HEK293 (cell line): ENCODE results near the gene ASTN2.

Experiments used
- CTCF ChIA-PET: fragments of 350-600 bp; formaldehyde crosslinking; extraction: SDS; loops from one replicate; lab custom pipeline; 2021; ENCODE audit warnings: antibody characterized with exemption; lab: Yijun Ruan, JAX
- POLR2A ChIA-PET: fragments of 300-600 bp; formaldehyde crosslinking; extraction: SDS; loops from one replicate; lab custom pipeline; 2020; ENCODE audit warnings: antibody characterized with exemption, inconsistent platforms; lab: Yijun Ruan, JAX
- H3K27ac ChIP-seq: fragments of 200-500 bp; sonication (Bioruptor generic); 2 replicates; pipeline ENCODE4 v1.5.1; 2014; ENCODE audit warnings: low read depth, low read length, control low read depth, inconsistent platforms; ENCODE audit errors: extremely low read depth
- H3K36me3 ChIP-seq, 2 experiments: fragments of 200-500 bp in 1 of 2; sonication (Bioruptor generic) in 1 of 2; 1 replicate in 1 of 2; 2 replicates in 1 of 2; pipeline ENCODE4 v1.5.1; 2014 to 2017; ENCODE audit warnings: inconsistent platforms in 2 of 2, low read length in 2 of 2; ENCODE audit not compliant: control insufficient read depth in 2 of 2, insufficient read depth in 1 of 2
- H3K4me1 ChIP-seq: fragments of 200-500 bp; sonication (Bioruptor generic); 2 replicates; pipeline ENCODE4 v1.5.1; 2014; ENCODE audit warnings: mild to moderate bottlenecking, low read length, inconsistent platforms; ENCODE audit not compliant: control insufficient read depth, insufficient read depth
- H3K4me3 ChIP-seq: 2 replicates; pipeline ENCODE4 v1.5.1; 2011; ENCODE audit warnings: low read depth, mild to moderate bottlenecking, control low read depth, low read length, moderate library complexity
- H3K9me3 ChIP-seq: fragments of 200-500 bp; sonication (Bioruptor generic); 2 replicates; pipeline ENCODE4 v1.5.1; 2014; ENCODE audit warnings: low read depth, low read length, inconsistent platforms; ENCODE audit not compliant: control insufficient read depth, insufficient read depth
- GFI1B ChIP-seq: fragments of 450-650 bp; formaldehyde crosslinking; IDR thresholded peaks from 2 replicates; pipeline ENCODE4 v1.5.1; 2016; ENCODE audit warnings: missing biosample characterization, missing genetic modification characterization
- KLF10 ChIP-seq: fragments of 450-650 bp; IDR thresholded peaks from 2 replicates; pipeline ENCODE4 v1.5.1; 2018; ENCODE audit warnings: missing biosample characterization, mild to moderate bottlenecking, missing genetic modification characterization
- KLF7 ChIP-seq: fragments of 450-650 bp; formaldehyde crosslinking; IDR thresholded peaks from 2 replicates; pipeline ENCODE4 v1.5.1; 2016; ENCODE audit warnings: missing biosample characterization, missing genetic modification characterization, borderline replicate concordance
- MEIS1 ChIP-seq: sonication (generic); formaldehyde crosslinking; IDR thresholded peaks from 2 replicates; pipeline ENCODE4 v1.8.1; 2022; ENCODE audit warnings: missing genetic modification reagents, mild to moderate bottlenecking, borderline replicate concordance
- MZF1 ChIP-seq: fragments of 450-650 bp; formaldehyde crosslinking; IDR thresholded peaks from 2 replicates; pipeline ENCODE4 v1.5.1; 2017; ENCODE audit warnings: missing biosample characterization, missing genetic modification characterization, borderline replicate concordance
- PRDM1 ChIP-seq: fragments of 450-650 bp; formaldehyde crosslinking; IDR thresholded peaks from 2 replicates; pipeline ENCODE4; 2016; ENCODE audit warnings: missing biosample characterization, missing genetic modification characterization
- SP7 ChIP-seq: fragments of 450-650 bp; formaldehyde crosslinking; IDR thresholded peaks from 2 replicates; pipeline ENCODE4 v1.5.1; 2016; ENCODE audit warnings: missing biosample characterization, missing genetic modification characterization
- TCF7L2 ChIP-seq: IDR thresholded peaks from 2 replicates; pipeline ENCODE4 v1.6.1; 2011; ENCODE audit warnings: low read depth, mild to moderate bottlenecking, inconsistent platforms, low read length, moderate library complexity, borderline replicate concordance
- TRIM28 ChIP-seq: IDR thresholded peaks from 2 replicates; pipeline ENCODE4 v1.6.1; 2011; ENCODE audit warnings: low read length, control low read depth, borderline replicate concordance
- ZBTB17 ChIP-seq: fragments of 450-650 bp; formaldehyde crosslinking; IDR thresholded peaks from 2 replicates; pipeline ENCODE4 v1.5.1; 2016; ENCODE audit warnings: missing biosample characterization, missing genetic modification characterization
- ZBTB20 ChIP-seq: fragments of 450-650 bp; formaldehyde crosslinking; IDR thresholded peaks from 2 replicates; pipeline ENCODE4 v1.5.1; 2016; ENCODE audit warnings: missing biosample characterization, missing genetic modification characterization
- ZNF473 ChIP-seq: fragments of 450-650 bp; formaldehyde crosslinking; IDR thresholded peaks from 2 replicates; pipeline ENCODE4 v1.5.1; 2017; ENCODE audit warnings: missing biosample characterization, missing genetic modification characterization
- ZNF560 ChIP-seq: fragments of 450-650 bp; formaldehyde crosslinking; IDR thresholded peaks from 2 replicates; pipeline ENCODE4 v1.5.1; 2017; ENCODE audit warnings: missing biosample characterization, missing genetic modification characterization, borderline replicate concordance
- ZNF561 ChIP-seq: fragments of 450-650 bp; IDR thresholded peaks from 2 replicates; pipeline ENCODE4 v1.5.1; 2018; ENCODE audit warnings: missing biosample characterization, missing genetic modification characterization, borderline replicate concordance
- ZNF76 ChIP-seq: fragments of 450-650 bp; formaldehyde crosslinking; IDR thresholded peaks from 2 replicates; pipeline ENCODE4; 2016; ENCODE audit warnings: low read depth, missing biosample characterization, missing genetic modification characterization, borderline replicate concordance
- ZSCAN16 ChIP-seq: fragments of 450-650 bp; formaldehyde crosslinking; IDR thresholded peaks from 2 replicates; pipeline ENCODE4 v1.5.1; 2016; ENCODE audit warnings: missing biosample characterization, missing genetic modification characterization
- TF ChIP-seq, protein P1 (sequence below): fragments of 450-650 bp; formaldehyde crosslinking; IDR thresholded peaks from 2 replicates; pipeline ENCODE4 v1.5.1; 2016; ENCODE audit warnings: missing biosample characterization, missing genetic modification characterization
- TF ChIP-seq, protein P2 (sequence below): sonication (generic); formaldehyde crosslinking; IDR thresholded peaks from 2 replicates; pipeline ENCODE4 v1.8.1; 2022; ENCODE audit warnings: mild to moderate bottlenecking, moderate library complexity, missing genetic modification reagents
- TF ChIP-seq, protein P3 (sequence below): fragments of 450-650 bp; IDR thresholded peaks from 2 replicates; pipeline ENCODE4 v1.5.1; 2018; ENCODE audit warnings: missing biosample characterization, missing genetic modification characterization
- TF ChIP-seq, protein P4 (sequence below): fragments of 450-650 bp; formaldehyde crosslinking; IDR thresholded peaks from 2 replicates; pipeline ENCODE4 v1.5.1; 2016; ENCODE audit warnings: missing biosample characterization, missing genetic modification characterization
- TF ChIP-seq, protein P5 (sequence below): fragments of 450-650 bp; formaldehyde crosslinking; IDR thresholded peaks from 2 replicates; pipeline ENCODE4 v1.5.0; 2017; ENCODE audit warnings: missing biosample characterization, missing genetic modification characterization, borderline replicate concordance
- TF ChIP-seq, protein P6 (sequence below): fragments of 450-650 bp; formaldehyde crosslinking; IDR thresholded peaks from 2 replicates; pipeline ENCODE4 v1.5.1; 2016; ENCODE audit warnings: missing biosample characterization, missing genetic modification characterization, borderline replicate concordance

Gene ASTN2

DNA sequence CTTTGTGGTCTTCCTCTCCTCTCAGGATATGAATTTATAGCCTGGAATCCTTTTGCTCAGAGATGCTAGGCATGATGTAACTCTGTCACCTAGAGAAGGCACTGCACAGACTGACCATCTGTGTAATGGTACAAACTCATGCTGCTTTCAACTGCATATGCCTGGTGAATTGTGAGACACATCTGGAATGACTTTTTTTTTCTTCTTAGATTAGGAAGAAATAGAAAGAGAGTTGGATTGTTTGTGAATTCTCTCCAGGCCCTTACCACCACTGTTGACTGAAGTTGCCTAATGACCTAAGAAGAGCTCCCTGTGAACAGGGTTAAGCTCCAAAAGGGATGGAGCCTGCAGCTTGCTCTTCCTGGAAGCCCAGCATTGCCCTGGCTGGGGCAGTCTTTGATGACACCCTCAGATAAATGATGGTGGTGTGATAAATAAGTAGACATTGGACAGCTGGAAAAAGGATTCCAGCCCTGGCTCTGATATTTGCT is 775.6 kb downstream of the ASTN2 start:
- ChIA-PET CTCF (interaction anchor here (0.5 to 0.6 kb wide), 2 partner anchors 35 to 749 kb away, joined by 3 to 4 read pairs; no protein-coding TSS in a partner anchor), POLR2A (no interaction called here)
- H3K4me3 ChIP-seq = no peak overlapping the region
- no peaks in the 10 kb centered on the region for H3K9me3 ChIP-seq
- H3K27ac ChIP-seq = no peak overlapping the region
- no peaks in the 10 kb centered on the region for H3K36me3 ChIP-seq
- no peaks in the 10 kb centered on the region for H3K4me1 ChIP-seq
- TF ChIP-seq ZBTB20 (tag by site-specific recombination) = no peak
- no peak for TF ChIP-seq KLF10
- no peak for TF ChIP-seq MZF1
- TF ChIP-seq, protein P1, sequence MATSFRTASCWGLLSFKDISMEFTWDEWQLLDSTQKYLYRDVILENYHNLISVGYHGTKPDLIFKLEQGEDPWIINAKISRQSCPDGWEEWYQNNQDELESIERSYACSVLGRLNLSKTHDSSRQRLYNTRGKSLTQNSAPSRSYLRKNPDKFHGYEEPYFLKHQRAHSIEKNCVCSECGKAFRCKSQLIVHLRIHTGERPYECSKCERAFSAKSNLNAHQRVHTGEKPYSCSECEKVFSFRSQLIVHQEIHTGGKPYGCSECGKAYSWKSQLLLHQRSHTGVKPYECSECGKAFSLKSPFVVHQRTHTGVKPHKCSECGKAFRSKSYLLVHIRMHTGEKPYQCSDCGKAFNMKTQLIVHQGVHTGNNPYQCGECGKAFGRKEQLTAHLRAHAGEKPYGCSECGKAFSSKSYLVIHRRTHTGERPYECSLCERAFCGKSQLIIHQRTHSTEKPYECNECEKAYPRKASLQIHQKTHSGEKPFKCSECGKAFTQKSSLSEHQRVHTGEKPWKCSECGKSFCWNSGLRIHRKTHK (tag by site-specific recombination) = no peak
- TF ChIP-seq, protein P2, sequence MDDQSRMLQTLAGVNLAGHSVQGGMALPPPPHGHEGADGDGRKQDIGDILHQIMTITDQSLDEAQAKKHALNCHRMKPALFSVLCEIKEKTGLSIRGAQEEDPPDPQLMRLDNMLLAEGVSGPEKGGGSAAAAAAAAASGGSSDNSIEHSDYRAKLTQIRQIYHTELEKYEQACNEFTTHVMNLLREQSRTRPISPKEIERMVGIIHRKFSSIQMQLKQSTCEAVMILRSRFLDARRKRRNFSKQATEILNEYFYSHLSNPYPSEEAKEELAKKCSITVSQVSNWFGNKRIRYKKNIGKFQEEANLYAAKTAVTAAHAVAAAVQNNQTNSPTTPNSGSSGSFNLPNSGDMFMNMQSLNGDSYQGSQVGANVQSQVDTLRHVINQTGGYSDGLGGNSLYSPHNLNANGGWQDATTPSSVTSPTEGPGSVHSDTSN (CRISPR knock-in tag) = no peak
- no peak for TF ChIP-seq GFI1B (tag by site-specific recombination)

DNA sequence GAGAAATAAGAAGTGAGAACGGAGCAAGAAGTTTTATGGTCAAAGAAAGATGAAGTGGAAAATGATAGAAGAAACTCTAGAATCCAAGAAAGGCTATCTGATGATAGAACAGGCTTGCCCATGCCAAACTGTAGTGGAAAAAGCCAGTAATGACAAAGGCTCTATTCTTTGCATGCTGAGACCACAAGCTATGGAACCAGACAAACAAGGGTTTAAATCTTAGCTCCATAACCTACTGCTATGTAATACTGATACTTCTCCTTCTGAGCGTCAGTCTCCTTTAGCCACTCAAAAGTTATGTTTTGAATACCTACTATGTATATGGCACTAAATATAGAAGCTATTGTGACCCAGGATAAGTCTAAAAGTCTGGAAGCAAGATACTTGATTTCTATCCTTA is 778.9 kb downstream of the ASTN2 start:
- H3K9me3 ChIP-seq = no peaks in the 10 kb centered on the region
- H3K36me3 ChIP-seq = no peaks in the 10 kb centered on the region
- ChIA-PET CTCF (interaction anchor here (0.5 to 1.1 kb wide), 4 partner anchors 21 to 1051 kb away, joined by 3 to 4 read pairs (median 3); no protein-coding TSS in a partner anchor), POLR2A (no interaction called here)
- no peaks in the 10 kb centered on the region for H3K4me1 ChIP-seq
- TF ChIP-seq, protein P3, sequence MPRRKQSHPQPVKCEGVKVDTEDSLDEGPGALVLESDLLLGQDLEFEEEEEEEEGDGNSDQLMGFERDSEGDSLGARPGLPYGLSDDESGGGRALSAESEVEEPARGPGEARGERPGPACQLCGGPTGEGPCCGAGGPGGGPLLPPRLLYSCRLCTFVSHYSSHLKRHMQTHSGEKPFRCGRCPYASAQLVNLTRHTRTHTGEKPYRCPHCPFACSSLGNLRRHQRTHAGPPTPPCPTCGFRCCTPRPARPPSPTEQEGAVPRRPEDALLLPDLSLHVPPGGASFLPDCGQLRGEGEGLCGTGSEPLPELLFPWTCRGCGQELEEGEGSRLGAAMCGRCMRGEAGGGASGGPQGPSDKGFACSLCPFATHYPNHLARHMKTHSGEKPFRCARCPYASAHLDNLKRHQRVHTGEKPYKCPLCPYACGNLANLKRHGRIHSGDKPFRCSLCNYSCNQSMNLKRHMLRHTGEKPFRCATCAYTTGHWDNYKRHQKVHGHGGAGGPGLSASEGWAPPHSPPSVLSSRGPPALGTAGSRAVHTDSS (tag by site-specific recombination) = no peak
- TF ChIP-seq ZBTB17 (tag by site-specific recombination) (no peak), ZSCAN16 (no peak), TRIM28 (no peak), ZNF560 (tag by site-specific recombination) (no peak), PRDM1 (tag by site-specific recombination) (no peak), KLF7 (tag by site-specific recombination) (no peak), ZNF561 (tag by site-specific recombination) (no peak), TCF7L2 (no peak), MEIS1 (CRISPR knock-in tag) (no peak), SP7 (no peak), ZNF76 (no peak), ZNF473 (tag by site-specific recombination) (no peak)
- TF ChIP-seq, protein P4, sequence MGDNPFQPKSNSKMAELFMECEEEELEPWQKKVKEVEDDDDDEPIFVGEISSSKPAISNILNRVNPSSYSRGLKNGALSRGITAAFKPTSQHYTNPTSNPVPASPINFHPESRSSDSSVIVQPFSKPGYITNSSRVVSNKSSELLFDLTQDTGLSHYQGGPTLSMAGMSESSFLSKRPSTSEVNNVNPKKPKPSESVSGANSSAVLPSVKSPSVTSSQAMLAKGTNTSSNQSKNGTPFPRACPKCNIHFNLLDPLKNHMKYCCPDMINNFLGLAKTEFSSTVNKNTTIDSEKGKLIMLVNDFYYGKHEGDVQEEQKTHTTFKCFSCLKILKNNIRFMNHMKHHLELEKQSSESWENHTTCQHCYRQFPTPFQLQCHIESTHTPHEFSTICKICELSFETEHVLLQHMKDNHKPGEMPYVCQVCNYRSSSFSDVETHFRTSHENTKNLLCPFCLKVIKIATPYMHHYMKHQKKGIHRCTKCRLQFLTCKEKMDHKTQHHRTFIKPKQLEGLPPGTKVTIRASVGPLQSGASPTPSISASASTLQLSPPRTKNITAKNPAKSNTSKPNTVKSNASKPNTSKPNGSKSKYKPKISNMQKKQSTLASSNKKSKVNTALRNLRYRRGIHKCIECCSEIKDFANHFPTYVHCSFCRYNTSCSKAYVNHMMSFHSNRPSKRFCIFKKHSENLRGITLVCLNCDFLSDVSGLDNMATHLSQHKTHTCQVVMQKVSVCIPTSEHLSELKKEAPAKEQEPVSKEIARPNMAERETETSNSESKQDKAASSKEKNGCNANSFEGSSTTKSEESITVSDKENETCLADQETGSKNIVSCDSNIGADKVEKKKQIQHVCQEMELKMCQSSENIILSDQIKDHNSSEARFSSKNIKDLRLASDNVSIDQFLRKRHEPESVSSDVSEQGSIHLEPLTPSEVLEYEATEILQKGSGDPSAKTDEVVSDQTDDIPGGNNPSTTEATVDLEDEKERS (tag by site-specific recombination) = no peak
- TF ChIP-seq, protein P5, sequence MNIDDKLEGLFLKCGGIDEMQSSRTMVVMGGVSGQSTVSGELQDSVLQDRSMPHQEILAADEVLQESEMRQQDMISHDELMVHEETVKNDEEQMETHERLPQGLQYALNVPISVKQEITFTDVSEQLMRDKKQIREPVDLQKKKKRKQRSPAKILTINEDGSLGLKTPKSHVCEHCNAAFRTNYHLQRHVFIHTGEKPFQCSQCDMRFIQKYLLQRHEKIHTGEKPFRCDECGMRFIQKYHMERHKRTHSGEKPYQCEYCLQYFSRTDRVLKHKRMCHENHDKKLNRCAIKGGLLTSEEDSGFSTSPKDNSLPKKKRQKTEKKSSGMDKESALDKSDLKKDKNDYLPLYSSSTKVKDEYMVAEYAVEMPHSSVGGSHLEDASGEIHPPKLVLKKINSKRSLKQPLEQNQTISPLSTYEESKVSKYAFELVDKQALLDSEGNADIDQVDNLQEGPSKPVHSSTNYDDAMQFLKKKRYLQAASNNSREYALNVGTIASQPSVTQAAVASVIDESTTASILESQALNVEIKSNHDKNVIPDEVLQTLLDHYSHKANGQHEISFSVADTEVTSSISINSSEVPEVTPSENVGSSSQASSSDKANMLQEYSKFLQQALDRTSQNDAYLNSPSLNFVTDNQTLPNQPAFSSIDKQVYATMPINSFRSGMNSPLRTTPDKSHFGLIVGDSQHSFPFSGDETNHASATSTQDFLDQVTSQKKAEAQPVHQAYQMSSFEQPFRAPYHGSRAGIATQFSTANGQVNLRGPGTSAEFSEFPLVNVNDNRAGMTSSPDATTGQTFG = no peak
- TF ChIP-seq, protein P6, sequence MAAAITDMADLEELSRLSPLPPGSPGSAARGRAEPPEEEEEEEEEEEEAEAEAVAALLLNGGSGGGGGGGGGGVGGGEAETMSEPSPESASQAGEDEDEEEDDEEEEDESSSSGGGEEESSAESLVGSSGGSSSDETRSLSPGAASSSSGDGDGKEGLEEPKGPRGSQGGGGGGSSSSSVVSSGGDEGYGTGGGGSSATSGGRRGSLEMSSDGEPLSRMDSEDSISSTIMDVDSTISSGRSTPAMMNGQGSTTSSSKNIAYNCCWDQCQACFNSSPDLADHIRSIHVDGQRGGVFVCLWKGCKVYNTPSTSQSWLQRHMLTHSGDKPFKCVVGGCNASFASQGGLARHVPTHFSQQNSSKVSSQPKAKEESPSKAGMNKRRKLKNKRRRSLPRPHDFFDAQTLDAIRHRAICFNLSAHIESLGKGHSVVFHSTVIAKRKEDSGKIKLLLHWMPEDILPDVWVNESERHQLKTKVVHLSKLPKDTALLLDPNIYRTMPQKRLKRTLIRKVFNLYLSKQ (tag by site-specific recombination) = no peak
- no peak overlapping the region for H3K27ac ChIP-seq
- H3K4me3 ChIP-seq = no peak overlapping the region
